Esophagus muscularis mucosa (tissue), 4 donors: Measurements from ENCODE around the gene USP10. TPM values are rescaled to one million over a fixed set of nuclear protein-coding genes. Genes with fewer than 3 reads are reported as not detected.

ENCODE experiments used
- DNase-seq: peaks from one replicate; pipeline ENCODE4 v3.0.0-alpha.2; 2017; ENCODE audit errors: extremely low spot score
- H3K27ac ChIP-seq, 4 donors: fragments of 200-600 bp; sonication (generic); replicated peaks in 1 of 4; 1 replicate in 3 of 4; 2 replicates in 1 of 4; pipeline ENCODE4 v1.5.1; 2016 to 2019; ENCODE audit warnings: mild to moderate bottlenecking in 1 of 4
- H3K27me3 ChIP-seq, 4 donors: fragments of 200-600 bp; sonication (generic); one replicate each; pipeline versions ENCODE4 v1.5.1 to v1.6.0; 2016 to 2019
- H3K36me3 ChIP-seq, 4 donors: fragments of 200-600 bp; sonication (generic); one replicate each; pipeline ENCODE4 v1.5.1; 2016 to 2019
- H3K4me1 ChIP-seq, 4 donors: fragments of 200-600 bp; sonication (generic); one replicate each; pipeline ENCODE4 v1.5.1; 2016 to 2019
- H3K4me3 ChIP-seq, 4 donors: fragments of 200-600 bp; sonication (generic); 1 replicate in 2 of 4; 2 replicates in 2 of 4; pipeline ENCODE4 v1.5.1; 2016 to 2019; ENCODE audit warnings: mild to moderate bottlenecking in 4 of 4, moderate library complexity in 1 of 4
- H3K9me3 ChIP-seq, 4 donors: fragments of 200-600 bp; sonication (generic); 1 replicate in 3 of 4; 2 replicates in 1 of 4; pipeline ENCODE4 v1.5.1; 2016 to 2019
- EP300 ChIP-seq: sonication (generic); formaldehyde crosslinking; IDR thresholded peaks from one replicate; pipeline ENCODE4 v1.6.1; 2017; ENCODE audit warnings: antibody characterized with exemption
- POLR2A ChIP-seq: fragments of 450-650 bp; IDR thresholded peaks from one replicate; pipeline ENCODE4 v1.6.1; 2017; ENCODE audit warnings: antibody characterized with exemption, moderate library complexity, mild to moderate bottlenecking, low read depth
- POLR2AphosphoS5 ChIP-seq, 2 donors: sonication (generic); formaldehyde crosslinking; IDR thresholded peaks; one replicate each; pipeline ENCODE4 v1.6.1; 2017; ENCODE audit warnings: antibody characterized with exemption in 2 of 2
- WGBS: methylation state at CpG from one replicate; pipeline ENCODE4 v1.1.5; 2018; 5-methylcytosine and 5-hydroxymethylcytosine counted together
- intact Hi-C: fragments of 100-400 bp; cut with DNase I; formaldehyde crosslinking; loops from one replicate; pipeline ENCODE4 v1.15.1; 2023
- total RNA-seq, 4 donors: library from RNA; depleted of rRNA; stranded (reverse); fragments of >200 nt; gene quantifications; one replicate each; pipeline versions ENCODE4 v1.1.0 to v1.2.1, GENCODE V29; 2016
- TF ChIP-seq, protein P1 (sequence below), 3 experiments: fragments of 200-600 bp in 2 of 3; fragments of 450-650 bp in 1 of 3; sonication (generic) in 2 of 3; IDR thresholded peaks; one replicate each; pipeline ENCODE4 v1.5.1; 2017 to 2019; ENCODE audit warnings: antibody characterized with exemption in 3 of 3, mild to moderate bottlenecking in 2 of 3, moderate library complexity in 1 of 3

Gene USP10
- total RNA-seq, 4 donors from 2014 or later, result 45.3 to 71.2 (median 59.3) TPM

DNA sequence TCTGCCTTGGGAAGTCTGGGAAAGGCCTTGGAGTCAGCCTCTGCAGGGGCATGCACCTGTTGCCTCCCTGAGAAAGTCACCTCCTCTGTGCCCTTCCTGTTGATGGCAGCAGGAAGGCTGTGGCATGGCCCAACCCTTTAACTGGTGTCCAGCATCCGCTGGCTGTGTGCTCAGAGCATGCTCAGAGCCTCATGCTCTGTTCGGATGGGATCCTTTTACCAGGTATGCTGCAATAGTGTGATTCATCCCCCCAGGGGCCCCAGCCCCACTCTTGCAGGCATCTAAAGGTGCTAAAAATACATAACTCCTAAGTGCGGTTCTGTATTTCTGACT, 26.6 kb upstream of the USP10 start:
- intact Hi-C loops, result no loop called here
- DNase-seq, result no peak
- no peaks in the 10 kb centered on the region for H3K9me3 ChIP-seq
- peaks cover 0 to 15% (median 9%) of the 10 kb centered on the region in 4 donors for H3K4me1 ChIP-seq
- H3K27me3 ChIP-seq, result no peaks in the 10 kb centered on the region
- TF ChIP-seq, protein P1, sequence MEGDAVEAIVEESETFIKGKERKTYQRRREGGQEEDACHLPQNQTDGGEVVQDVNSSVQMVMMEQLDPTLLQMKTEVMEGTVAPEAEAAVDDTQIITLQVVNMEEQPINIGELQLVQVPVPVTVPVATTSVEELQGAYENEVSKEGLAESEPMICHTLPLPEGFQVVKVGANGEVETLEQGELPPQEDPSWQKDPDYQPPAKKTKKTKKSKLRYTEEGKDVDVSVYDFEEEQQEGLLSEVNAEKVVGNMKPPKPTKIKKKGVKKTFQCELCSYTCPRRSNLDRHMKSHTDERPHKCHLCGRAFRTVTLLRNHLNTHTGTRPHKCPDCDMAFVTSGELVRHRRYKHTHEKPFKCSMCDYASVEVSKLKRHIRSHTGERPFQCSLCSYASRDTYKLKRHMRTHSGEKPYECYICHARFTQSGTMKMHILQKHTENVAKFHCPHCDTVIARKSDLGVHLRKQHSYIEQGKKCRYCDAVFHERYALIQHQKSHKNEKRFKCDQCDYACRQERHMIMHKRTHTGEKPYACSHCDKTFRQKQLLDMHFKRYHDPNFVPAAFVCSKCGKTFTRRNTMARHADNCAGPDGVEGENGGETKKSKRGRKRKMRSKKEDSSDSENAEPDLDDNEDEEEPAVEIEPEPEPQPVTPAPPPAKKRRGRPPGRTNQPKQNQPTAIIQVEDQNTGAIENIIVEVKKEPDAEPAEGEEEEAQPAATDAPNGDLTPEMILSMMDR (IDR thresholded peaks at IDR 0.05), result no peak
- no peak overlapping the region for H3K4me3 ChIP-seq
- 100% methylated on average over 2 of the region's 3 CpGs for WGBS
- H3K27ac ChIP-seq, result no peak overlapping the region
- peaks cover 0 to 6% (median 4%) of the 10 kb centered on the region in 4 donors for H3K36me3 ChIP-seq

DNA sequence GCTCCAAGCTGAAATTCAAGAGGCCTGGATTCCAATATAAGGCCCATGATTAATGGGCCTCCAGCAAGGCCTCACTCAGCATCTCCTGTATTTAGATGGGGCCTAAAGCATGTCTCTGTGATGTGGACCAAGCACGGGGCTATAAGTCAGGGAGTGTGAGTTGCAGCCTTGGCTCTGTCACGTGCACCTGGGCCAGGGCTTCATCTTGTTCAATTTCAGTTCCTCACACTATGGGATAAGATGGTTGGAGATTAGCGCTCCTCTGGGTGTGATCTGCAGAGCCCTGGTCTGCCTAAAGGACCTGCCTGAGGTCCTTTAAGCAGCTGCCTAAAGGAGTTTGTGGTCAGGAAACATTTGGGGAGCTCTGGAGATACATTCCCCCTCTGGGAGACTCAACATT, 26.2 kb upstream of the USP10 start:
- Histone ChIP-seq H3K9me3 (no peaks in the 10 kb centered on the region), H3K4me3 (no peak overlapping the region), H3K27ac (no peak overlapping the region), H3K4me1 (peaks cover 0 to 15% (median 9%) of the 10 kb centered on the region in 4 donors), H3K27me3 (no peaks in the 10 kb centered on the region), H3K36me3 (peaks cover 0 to 3% (median 1%) of the 10 kb centered on the region in 4 donors)
- 85% methylated on average over 2 of the region's 3 CpGs for WGBS
- TF ChIP-seq EP300 (no peak), POLR2A (no peak), POLR2AphosphoS5 (IDR thresholded peaks at IDR 0.05) (no peak)
- TF ChIP-seq, protein P1 (IDR thresholded peaks at IDR 0.05), result no peak
- intact Hi-C loops, result no loop called here
- no peak for DNase-seq

DNA sequence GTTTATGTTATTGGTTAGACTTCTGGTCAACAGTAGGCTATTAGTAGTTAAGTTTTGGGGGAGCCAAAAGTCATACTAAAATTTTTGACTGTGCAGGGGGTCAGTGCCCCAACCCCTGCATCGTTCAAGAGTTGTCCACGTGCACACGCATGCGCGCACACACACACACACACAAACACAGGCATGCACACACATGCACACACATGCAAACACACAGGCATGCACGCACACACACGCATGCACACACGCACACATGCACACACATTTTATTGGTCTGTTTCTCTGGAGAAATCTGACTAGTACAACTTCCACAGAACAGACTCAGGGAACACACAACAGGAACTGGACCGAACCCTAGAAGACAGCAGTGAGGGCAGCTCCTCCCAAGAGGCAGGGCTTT, 24.4 kb upstream of the USP10 start:
- H3K4me3 ChIP-seq, result no peak overlapping the region
- no peak for DNase-seq
- H3K9me3 ChIP-seq, result no peaks in the 10 kb centered on the region
- no peaks in the 10 kb centered on the region for H3K27me3 ChIP-seq
- no peak overlapping the region for H3K27ac ChIP-seq
- H3K4me1 ChIP-seq, result peaks cover 0 to 15% (median 9%) of the 10 kb centered on the region in 4 donors
- H3K36me3 ChIP-seq, result no peaks in the 10 kb centered on the region
- intact Hi-C loops, result no loop called here
- TF ChIP-seq POLR2AphosphoS5 (IDR thresholded peaks at IDR 0.05) (no peak), EP300 (no peak), POLR2A (no peak)
- TF ChIP-seq, protein P1 (IDR thresholded peaks at IDR 0.05), result no peak
- 91% methylated on average over 9 of the region's 9 CpGs for WGBS

DNA sequence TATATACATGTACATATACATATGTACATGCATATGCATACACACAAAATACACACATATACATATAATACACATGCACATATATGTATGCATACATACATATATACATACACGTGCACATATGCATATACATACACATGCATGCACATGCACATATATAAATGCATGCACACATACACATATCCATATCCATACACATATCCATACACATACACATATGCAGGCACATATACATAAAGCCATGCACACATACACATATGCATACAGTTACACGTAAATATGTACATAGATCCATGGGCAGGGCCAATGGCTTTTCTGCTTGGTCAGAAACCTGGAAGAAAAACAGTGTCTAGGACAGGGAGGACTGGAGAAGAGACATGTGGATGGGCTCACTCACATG, 23.9 kb upstream of the USP10 start:
- TF ChIP-seq POLR2A (no peak), EP300 (no peak), POLR2AphosphoS5 (IDR thresholded peaks at IDR 0.05) (no peak)
- TF ChIP-seq, protein P1 (IDR thresholded peaks at IDR 0.05), result no peak
- Histone ChIP-seq H3K9me3 (no peaks in the 10 kb centered on the region), H3K36me3 (no peaks in the 10 kb centered on the region), H3K27ac (no peak overlapping the region), H3K27me3 (no peaks in the 10 kb centered on the region), H3K4me3 (no peak overlapping the region), H3K4me1 (peaks cover 0 to 15% (median 9%) of the 10 kb centered on the region in 4 donors)
- intact Hi-C loops, result no loop called here
- WGBS, result 86% methylated on average over 2 of the region's 2 CpGs
- no peak for DNase-seq

DNA sequence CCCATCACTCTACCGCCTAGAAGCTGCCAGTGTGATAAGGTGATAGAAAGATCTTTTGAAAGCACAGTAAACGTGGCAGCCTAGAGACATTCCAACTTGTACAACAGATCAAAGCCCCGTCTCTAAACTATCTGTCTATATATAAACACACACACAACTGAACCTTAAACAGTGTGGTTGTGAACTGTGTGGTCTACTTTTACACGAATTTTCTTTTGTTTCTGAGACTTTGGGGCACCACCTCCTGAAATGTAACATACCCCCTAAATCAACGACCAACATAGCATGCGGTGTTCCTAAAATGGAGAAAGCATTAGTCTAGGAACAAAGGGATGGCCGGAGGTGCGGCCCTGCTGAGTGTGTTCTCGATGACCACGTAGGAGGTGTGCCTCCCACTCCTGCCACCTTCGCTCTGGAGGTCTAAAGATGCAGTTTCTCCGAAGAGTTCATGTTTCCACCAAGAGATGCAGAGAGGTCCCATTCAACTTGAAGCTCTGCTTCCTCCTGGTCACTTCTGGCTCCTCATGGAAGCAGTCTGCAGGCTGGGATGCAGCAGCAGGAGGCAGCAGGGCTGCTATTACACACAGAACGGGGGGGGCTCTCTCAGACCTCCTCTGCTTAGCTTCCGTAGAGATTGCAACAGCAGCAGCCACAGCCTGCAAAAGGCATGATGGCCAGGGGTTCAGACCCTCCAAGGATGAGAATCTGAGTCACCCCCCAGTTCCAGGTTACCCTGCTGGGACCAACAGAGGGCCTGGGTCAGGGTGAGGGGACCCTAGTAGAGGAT, 22.6 kb upstream of the USP10 start:
- 71% methylated on average over 13 of the region's 14 CpGs for WGBS
- no peak overlapping the region for H3K4me3 ChIP-seq
- intact Hi-C loops, result no loop called here
- no peaks in the 10 kb centered on the region for H3K27me3 ChIP-seq
- DNase-seq, result no peak
- H3K4me1 ChIP-seq, result peaks cover 0 to 14% (median 7%) of the 10 kb centered on the region in 4 donors
- H3K36me3 ChIP-seq, result no peaks in the 10 kb centered on the region
- no peak overlapping the region for H3K27ac ChIP-seq
- TF ChIP-seq EP300 (no peak), POLR2AphosphoS5 (IDR thresholded peaks at IDR 0.05) (no peak), POLR2A (no peak)
- TF ChIP-seq, protein P1 (IDR thresholded peaks at IDR 0.05), result no peak
- no peaks in the 10 kb centered on the region for H3K9me3 ChIP-seq
